ENCODE results near the gene KHDC4.
"Not testable (repeated sequence)": the region's sequence is repeated elsewhere in the genome, so short reads cannot be mapped to it uniquely, and the experiment has no call there.

The KHDC4 gene

DNA sequence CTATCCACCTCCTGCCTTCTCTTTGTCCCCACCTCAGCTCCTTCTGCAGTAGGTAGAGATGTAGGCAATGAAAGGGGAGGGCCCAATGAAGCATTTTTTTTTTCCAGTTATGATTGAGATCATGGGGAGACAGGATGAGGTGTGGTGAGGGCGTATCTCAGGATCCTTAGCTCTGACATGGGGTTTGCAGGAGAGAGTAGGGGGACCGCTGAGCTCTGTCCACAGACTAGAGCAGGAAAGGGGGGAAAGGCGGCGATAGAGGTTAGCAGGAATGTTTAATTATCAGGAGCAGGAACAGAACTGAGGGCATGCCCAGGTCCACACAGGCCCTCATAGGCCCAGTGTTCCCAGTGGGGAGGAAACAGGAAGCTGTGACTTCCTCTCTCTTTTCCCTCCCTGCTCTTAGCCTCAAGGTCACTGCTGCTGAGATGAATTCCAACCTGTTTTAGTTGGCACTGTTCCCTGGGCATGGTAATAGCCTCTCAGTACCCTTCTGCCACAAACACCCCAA lies 6.3 kb upstream of the KHDC4 start:
- DNase-seq: no peak

GRCh38 chr1:155938220-155938627 lies 4.0 kb upstream of the KHDC4 start:
- peak; percentile 81 to 91 for DNase-seq

DNA sequence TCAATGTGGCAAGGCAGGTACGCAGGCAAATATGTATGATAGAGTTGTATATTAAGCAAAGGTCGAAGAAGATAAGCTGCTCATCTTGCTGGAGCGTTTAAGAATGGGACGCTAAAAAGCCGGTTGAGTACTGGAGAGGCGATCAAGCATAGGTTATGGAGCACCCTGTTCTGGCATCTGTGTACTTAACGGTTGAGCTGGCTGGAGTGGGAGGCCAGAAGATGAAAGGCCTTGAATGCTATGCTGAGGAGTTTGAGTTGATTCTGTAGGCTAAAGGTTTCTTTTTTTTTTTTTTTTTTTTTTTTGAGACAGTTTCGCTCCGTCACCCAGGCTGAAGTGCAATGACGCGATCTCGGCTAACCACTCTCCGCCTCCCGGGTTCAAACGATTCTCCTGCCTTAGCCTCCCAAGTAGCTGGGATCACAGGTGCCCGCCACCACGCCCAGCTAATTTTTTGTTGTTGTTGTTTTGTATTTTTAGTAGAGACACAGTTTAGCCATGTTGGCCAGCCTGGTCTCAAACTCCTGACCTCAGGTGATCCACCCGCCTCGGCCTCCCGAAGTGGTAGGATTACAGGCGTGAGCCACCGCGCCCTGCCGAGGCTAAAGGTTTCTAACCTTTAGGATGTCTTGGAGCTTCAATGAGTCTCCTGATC lies 850 bp upstream of the KHDC4 start:
- DNase-seq: peak; percentile 69 to 72

- DNase-seq: peak in 1 of 2 experiments; percentile 27
Observed at GRCh38 chr1:155933591-155934096, 569 bp downstream of the KHDC4 start.

- DNase-seq: no peak
Observed at GRCh38 chr1:155932487-155932886, 1.7 kb downstream of the KHDC4 start.

- no peak for DNase-seq
Observed at GRCh38 chr1:155932081-155932480, 2.1 kb downstream of the KHDC4 start.

DNA sequence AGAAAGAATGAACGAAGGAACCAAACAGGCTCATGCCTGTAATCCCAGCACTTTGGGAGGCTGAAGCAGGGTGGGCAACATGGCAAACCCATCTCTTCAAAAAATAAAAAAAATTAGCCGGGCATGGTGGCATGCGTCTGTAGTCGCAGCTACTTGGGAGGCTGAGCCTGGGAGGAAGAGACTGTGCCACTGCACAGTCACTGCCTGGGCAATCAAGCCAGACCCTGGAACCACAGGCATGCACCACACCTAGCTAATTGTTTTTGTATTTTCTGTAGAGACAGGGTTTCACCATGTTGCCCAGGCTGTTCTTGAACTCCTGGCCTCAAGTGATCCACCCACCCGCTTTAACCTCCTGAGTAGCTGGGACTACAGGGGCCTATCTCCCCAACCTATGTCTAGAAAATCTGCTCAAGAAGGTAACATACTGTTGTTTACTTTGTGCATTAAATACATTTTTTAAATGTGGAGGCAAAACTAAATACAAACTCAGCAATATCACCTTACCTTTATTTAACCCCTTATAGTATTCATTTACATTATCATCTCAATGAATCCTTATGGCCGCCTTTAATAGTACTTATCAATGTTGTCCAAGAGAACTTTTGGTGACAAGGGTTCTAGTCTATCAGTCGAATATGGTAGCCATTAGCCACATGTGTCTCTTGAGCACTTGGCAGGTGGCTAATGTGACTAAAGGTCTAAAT lies 2.7 kb downstream of the KHDC4 start:
- DNase-seq: no peak

GRCh38 chr1:155930725-155931124 lies 3.5 kb downstream of the KHDC4 start:
- not testable (repeated sequence) for DNase-seq

- no peak for DNase-seq
Observed at GRCh38 chr1:155929057-155929456, 5.2 kb downstream of the KHDC4 start.

DNA sequence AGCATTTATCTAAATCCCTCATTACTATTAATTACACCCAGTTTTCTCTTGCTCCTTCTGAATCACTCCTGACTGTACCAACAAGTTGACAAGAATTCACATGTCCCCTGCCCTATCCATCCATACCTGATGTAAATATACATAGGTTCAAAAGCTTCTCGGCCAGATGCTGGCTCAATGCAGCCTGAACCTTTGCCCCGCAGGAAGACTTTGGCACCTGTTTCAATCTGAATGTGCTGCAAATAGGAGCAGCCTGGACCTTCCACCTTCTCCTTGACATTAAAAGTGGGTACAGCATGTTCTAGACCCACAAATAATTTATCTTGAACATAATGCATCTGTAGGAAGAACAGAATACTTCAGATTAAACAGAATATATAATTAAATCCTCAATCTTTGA lies 8.7 kb downstream of the KHDC4 start:
- no peak for DNase-seq

DNA sequence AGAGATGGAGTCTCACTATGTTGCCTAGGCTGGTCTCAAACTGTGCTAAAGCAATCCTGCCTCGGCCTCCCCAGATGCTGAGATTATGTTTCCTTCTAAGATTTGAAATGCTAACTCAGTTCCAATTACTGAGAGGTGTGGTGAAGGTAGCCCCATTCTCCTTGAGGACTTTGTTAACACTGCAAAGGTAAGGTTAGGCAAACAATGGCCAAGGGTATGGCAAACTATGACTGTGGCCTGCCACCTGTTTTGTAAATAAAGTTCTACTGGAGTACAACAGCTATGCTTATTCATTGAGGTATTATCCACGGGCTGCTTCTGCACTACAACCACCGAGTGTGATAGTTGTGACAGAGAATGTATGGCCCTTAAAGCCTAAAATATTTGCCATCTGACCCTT lies 13.5 kb downstream of the KHDC4 start:
- DNase-seq: no peak

DNA sequence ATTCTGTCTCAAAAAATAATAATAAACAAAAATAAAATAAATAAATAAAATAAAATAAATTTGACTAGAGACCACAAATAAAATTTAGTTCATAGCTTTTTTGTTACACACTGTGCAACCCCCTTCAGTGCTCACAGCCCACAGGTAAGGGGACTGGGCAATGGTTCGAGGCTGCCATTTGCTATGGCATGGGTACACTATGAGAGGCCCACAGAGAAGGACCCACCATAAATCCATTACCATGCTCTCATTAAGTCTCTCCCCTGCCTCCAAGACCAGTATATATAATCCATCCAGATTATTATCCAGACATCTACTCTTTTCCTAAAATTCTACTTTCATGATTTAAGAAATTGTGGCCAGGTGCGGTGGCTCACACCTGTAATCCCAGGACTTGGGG lies 14.4 kb downstream of the KHDC4 start:
- no peak for DNase-seq

DNA sequence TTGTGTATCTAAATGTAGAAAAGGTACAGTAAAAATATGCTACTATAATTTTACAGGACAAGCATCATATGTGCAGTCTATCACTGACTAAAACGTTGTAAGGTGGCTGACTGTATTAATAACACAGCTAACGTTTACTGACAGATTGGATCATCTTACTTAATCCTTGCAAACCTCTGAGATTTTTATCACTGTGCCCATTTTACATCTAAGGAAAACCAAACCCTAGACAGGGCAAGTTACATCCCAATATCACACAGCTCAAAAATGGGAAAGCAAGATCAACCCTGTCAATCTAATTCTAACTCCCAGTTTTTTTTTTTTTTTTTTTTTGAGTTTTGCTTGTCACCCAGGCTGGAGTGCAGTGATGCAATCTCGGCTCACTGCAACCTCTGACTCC lies 15.6 kb downstream of the KHDC4 start:
- no peak for DNase-seq

DNA sequence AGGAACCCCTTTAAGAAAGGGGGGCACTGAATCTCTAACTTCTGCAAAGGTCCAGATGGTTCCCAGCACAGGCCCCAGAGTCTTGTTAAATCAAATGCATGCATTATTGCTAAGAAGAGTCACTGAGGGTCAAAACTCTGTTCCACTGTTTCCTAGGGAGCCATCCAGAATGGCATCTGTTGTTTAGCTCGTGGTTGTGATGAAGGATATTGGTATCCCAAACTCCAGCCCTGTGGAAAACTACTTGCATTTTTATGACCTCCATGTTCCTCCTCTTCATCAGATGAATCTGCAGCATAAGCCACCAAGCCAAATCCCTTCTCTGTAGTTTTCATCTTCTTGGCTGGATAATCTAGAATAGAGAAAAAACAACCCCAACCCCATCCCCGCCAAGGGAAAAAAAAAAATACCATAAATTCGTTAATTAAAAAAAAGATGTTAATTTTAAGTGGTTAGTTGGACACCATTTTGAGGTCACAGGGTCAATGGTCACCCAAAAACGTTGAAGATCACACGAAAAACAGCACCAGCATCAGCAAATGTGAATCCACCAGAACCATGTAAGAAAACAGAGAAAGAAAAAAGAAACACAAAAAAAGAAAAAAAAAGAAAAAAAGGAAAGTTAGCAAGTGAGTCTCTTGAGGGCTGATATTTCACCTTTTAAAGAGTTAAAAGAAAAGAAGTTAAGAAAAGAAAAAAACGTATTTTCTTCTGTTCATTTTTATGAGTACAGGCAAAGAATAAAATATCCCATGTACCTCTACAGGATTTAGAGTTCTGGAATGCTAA lies 20.1 kb downstream of the KHDC4 start:
- DNase-seq: no peak

DNA sequence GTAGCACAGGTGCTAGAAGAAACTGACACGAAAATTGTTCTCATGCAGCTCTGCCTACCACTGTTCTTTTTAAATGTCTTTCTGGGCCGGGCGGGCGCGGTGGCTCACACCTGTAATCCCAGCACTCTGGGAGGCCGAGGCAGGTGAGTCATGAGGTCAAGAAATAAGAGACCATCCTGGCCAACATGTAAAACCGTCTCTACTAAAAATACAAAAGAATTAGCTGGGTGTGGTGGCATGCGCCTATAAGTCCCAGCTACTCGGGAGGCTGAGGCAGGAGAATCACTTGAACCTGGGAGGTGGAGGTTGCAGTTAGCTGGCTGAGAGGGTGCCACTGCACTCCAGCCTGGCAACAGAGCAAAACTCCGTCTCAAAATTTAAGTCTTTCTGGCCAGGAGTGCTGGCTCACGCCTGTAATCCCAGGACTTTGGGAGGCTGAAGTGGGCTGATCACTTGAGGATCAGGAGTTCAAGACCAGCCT lies 22.1 kb downstream of the KHDC4 start:
- DNase-seq: no peak

DNA sequence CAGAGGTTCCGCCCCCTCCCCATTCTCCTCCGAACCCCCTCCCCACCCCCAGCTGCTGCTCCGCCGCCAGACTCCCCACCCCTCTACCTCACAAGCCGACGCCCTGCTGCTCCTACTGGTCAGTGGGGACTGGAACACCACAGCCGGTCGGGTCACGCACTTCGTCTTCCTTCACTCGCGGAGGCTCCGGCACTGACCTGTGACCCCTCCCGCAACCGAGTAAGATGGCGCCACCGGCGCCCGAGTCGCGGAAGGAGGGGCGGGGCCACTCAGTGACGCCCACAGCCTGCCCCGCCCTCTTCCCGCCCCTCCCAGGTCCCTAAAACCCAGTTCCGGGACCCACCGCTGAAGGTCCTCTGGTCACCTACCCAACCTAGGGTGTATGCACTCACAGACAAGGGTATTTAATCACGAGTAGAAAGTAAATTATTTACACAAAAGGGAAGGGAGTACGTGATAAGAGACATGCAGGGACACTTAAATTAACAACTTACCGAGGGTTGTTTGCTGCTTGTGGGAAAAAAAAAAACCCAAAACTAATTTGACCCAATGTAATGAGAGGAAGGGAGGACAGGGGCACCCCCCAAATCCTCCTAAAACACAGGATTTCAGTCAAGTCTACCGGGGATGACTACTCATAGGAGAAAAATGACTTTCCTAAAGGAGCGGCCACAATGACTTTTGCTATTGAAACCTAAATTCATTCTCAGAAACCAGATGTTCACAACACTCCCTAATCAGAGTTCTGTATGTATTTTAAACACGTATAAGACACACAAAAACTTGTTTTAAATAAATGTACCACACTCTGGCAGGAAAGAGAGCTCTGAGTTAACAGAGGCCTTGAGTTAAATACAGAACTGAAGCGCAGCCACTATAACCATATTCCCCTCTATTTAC lies 22.8 kb downstream of the KHDC4 start, which contains the start of gene RIT1:
Gene RIT1 (minus strand): TSS at position 194 of the 900 bp plus-strand sequence. CDS start 588 bp downstream, outside the sequence.
- DNase-seq: peak; percentile 66 to 96

DNA sequence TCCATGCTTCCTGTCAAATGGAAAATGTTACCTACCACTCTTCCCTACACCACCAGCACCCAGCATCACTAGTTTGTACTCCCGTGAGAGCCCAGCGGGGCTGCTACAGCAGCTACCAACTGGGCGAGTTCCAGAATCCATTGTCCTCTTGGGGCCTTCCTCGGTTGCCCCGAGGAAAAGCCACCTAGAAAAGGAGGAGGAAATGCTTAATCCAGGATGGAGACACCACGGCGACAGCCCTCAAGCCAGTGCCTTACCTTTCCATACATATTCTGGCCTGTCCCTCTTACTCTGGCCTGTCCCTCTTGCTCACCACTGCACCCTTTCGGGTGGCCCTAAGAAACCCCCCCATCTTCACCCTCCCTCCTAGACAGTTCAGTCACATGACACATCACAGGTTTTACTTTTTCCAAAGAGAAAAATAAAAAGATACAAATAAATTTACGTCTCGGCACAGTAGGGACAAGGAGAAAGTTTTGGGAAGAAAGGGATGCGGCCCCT lies 23.5 kb downstream of the KHDC4 start:
- peak; percentile 46 to 72 for DNase-seq

GRCh38 chr1:155909894-155910293 lies 24.3 kb downstream of the KHDC4 start:
- no peak for DNase-seq

GRCh38 chr1:155904261-155904660 lies 30.0 kb downstream of the KHDC4 start:
- no peak for DNase-seq

DNA sequence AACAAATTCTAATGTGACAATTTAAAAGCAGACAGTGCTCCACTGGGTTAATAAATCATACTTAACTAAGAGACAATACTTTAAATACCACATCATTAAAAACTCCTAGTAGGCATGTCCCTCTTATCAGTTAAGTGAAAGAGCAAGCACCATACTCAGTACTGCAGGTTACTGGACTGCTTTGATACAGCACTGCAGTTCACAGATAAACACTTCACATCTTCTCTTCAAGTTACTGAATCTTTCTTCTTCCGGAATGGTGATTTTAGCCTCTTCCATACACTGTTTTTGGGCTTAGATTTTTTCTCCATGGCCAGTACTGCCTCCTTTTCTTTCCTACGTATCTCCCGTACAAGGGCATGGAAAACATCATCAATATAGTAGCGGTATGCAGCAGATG lies 34.1 kb downstream of the KHDC4 start:
- no peak for DNase-seq

DNA sequence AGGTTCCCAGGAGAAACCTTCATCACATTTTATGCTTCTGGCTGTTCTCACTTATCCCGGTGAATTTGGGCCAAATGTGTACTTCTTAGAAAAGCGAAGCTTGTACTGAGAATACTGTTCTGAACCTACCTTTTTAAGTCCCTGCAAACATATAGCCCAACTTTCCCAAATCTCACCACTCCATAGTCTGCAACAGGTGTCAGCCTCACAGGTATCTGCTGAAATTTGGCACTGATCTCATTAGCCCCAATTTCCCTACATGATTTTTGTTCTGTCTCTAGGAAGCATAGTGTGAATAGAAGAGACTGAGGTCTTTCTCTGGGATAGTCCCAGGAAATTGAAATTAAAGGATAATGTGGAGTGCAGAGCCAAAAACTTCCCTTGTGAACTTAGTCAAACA lies 34.5 kb downstream of the KHDC4 start:
- no peak for DNase-seq

- no peak for DNase-seq
Observed at GRCh38 chr1:155898888-155899287, 35.3 kb downstream of the KHDC4 start.
